ENCODE data around the gene PACSIN1. TPM values are rescaled to one million over a fixed set of nuclear protein-coding genes. Genes with fewer than 3 reads are reported as not detected.

PACSIN1 gene
- total and polyA plus RNA-seq, 2 of the 4 experiments (the other 2 are of a cell fraction): 0.02 TPM; not detected in 1

GRCh38 chr6:34553750-34554149 lies 87.9 kb downstream of the PACSIN1 start:
- H2BK15ac ChIP-seq (ENCODE audit: low read depth, low read length): no peak overlapping the region
- ChIA-PET POLR2A (ENCODE audit: unreplicated experiment) (no interaction called here), CTCF (no interaction called here)
- H3K9me1 ChIP-seq (ENCODE audit: insufficient read depth, low read length): no peaks in the 10 kb centered on the region
- dilution Hi-C loops (cut with HindIII; ENCODE audit: low sequenced_read_pairs, unreplicated experiment): no loop called here
- H2BK120ac ChIP-seq (ENCODE audit: low read depth, low read length): no peak overlapping the region
- no peaks in the 10 kb centered on the region for H3K4me1 ChIP-seq (ENCODE audit: control insufficient read depth, insufficient read depth, low read length)
- intact Hi-C loops (cut with micrococcal nuclease): no loop called here
- no peak overlapping the region for H3K14ac ChIP-seq (replicated peaks; ENCODE audit: low read depth, low read length)
- H4K20me1 ChIP-seq (ENCODE audit: insufficient read depth, low read length): no peaks in the 10 kb centered on the region
- H3K4me2 ChIP-seq (ENCODE audit: low read depth, low read length): no peak overlapping the region
- no peaks in the 10 kb centered on the region for H3K79me1 ChIP-seq (ENCODE audit: low read depth in 1 of 2, low read length in 2 of 2)
- no peak overlapping the region for H4K5ac ChIP-seq (ENCODE audit: low read depth, low read length)
- H2BK20ac ChIP-seq (ENCODE audit: low read depth, low read length): no peak overlapping the region
- no peak overlapping the region for H3K18ac ChIP-seq (ENCODE audit: low read depth, low read length)
- no peak overlapping the region for H2AFZ ChIP-seq (replicated peaks; ENCODE audit: low read length, poor library complexity)
- DNase-seq (no peak), ATAC-seq (ENCODE audit: low read depth) (no peak)
- H3K9me3 ChIP-seq (ENCODE audit: control insufficient read depth, insufficient read depth, low read length): peaks cover 4% of the 10 kb centered on the region; the same call in 1 of the 2 replicates
- H2BK5ac ChIP-seq (ENCODE audit: low read depth, low read length, poor library complexity, severe bottlenecking): no peak overlapping the region
- in situ Hi-C loops (cut with MboI; ENCODE audit: low sequenced_read_pairs): no loop called here
- no peak overlapping the region for H3K27ac ChIP-seq (ENCODE audit: insufficient read depth, low read length)
- H2AK5ac ChIP-seq (ENCODE audit: low read depth, low read length): no peak overlapping the region
- no peak overlapping the region for H4K91ac ChIP-seq (ENCODE audit: insufficient read depth, low read depth, low read length)
- H3K36me3 ChIP-seq (ENCODE audit: control insufficient read depth, insufficient read depth, low read length): no peaks in the 10 kb centered on the region
- TF ChIP-seq RAD21 (IDR thresholded peaks at IDR 0.05; ENCODE audit: low read length): no peak
- TF ChIP-seq SMC3 (IDR thresholded peaks at IDR 0.05; ENCODE audit: low read depth, low read length): no peak
- TF ChIP-seq RFX5 (IDR thresholded peaks at IDR 0.05; ENCODE audit: low read depth, low read length): no peak
- no peak for TF ChIP-seq ELK1 (IDR thresholded peaks at IDR 0.05; ENCODE audit: borderline replicate concordance, low read depth, low read length)
- TF ChIP-seq CEBPB (IDR thresholded peaks at IDR 0.05; ENCODE audit: low read depth, low read length): no peak
- no peak for TF ChIP-seq RCOR1 (IDR thresholded peaks at IDR 0.05; ENCODE audit: insufficient replicate concordance, low read length)
- no peak for TF ChIP-seq NFE2L2 (IDR thresholded peaks at IDR 0.05; ENCODE audit: low read depth, low read length)
- no peak for TF ChIP-seq MXI1 (IDR thresholded peaks at IDR 0.05; ENCODE audit: borderline replicate concordance, low read depth, low read length)
- TF ChIP-seq CHD1 (IDR thresholded peaks at IDR 0.05; ENCODE audit: low read depth, low read length): no peak
- TF ChIP-seq MAZ (IDR thresholded peaks at IDR 0.05; ENCODE audit: borderline replicate concordance, low read depth, low read length): no peak
- no peak for TF ChIP-seq CTCF (conservative IDR thresholded peaks at IDR 0.05; ENCODE audit: low read depth, low read length)
- no peak for TF ChIP-seq USF2 (IDR thresholded peaks at IDR 0.05; ENCODE audit: low read depth, low read length)
- TF ChIP-seq BHLHE40 (IDR thresholded peaks at IDR 0.05; ENCODE audit: low read depth, low read length): no peak
- no peak for TF ChIP-seq POLR2A (IDR thresholded peaks at IDR 0.05; ENCODE audit: low read depth, low read length)
- no peak for TF ChIP-seq FOS (IDR thresholded peaks at IDR 0.05; ENCODE audit: low read depth, low read length)
- TF ChIP-seq MAFK (IDR thresholded peaks at IDR 0.05; ENCODE audit: low read depth, low read length): no peak
- H3K4me3 ChIP-seq (ENCODE audit: insufficient read depth, low read depth, low read length): no peak overlapping the region
- H2AK9ac ChIP-seq (replicated peaks; ENCODE audit: low read depth, low read length, poor library complexity): no peak overlapping the region
- no peak overlapping the region for H3K9ac ChIP-seq (ENCODE audit: low read depth, low read length)
- H3K27me3 ChIP-seq (ENCODE audit: control insufficient read depth, insufficient read depth, low read length): peaks cover 22% of the 10 kb centered on the region
- WGBS, 2 experiments (ENCODE audit: extremely low coverage in 2 of 2, insufficient read length in 1 of 2): 75% methylated on average over 2 of the region's 10 CpGs; no CpG with 5 or more reads in 1 of the 2 experiments
- H3K56ac ChIP-seq (ENCODE audit: extremely low read depth, insufficient read depth, low read length): no peak overlapping the region
- no peak overlapping the region; the same call in 1 of the 2 replicates for H3K23ac ChIP-seq (ENCODE audit: low read depth, low read length)
- no peak overlapping the region for H4K8ac ChIP-seq (ENCODE audit: low read depth in 2 of 2, low read length in 2 of 2)
- no peak overlapping the region for H3K4ac ChIP-seq (ENCODE audit: low read depth, low read length)
- BruUV-seq (replicated peaks): no TSS peak
